IgD-negative memory B cell (primary cell): ENCODE data around the gene CTRB1. TPM values are rescaled to one million over a fixed set of nuclear protein-coding genes. Genes with fewer than 3 reads are reported as not detected.
"Not testable (repeated sequence)": the region's sequence is repeated elsewhere in the genome, so short reads cannot be mapped to it uniquely, and the experiment has no call there.

Source experiments
- H3K27ac Mint-ChIP-seq, 3 donors: one replicate each; pipeline ENCODE4 v1.8.0; 2020 to 2022; ENCODE audit warnings: mild to moderate bottlenecking in 3 of 3, mixed read lengths in 3 of 3, moderate library complexity in 1 of 3
- H3K27me3 Mint-ChIP-seq: one replicate; pipeline ENCODE4 v1.8.0; 2021; ENCODE audit warnings: mixed read lengths
- H3K36me3 Mint-ChIP-seq: one replicate; pipeline ENCODE4 v1.8.0; 2020; ENCODE audit warnings: mild to moderate bottlenecking, mixed read lengths
- H3K4me1 Mint-ChIP-seq, 3 donors: one replicate each; pipeline ENCODE4 v1.8.0; 2020 to 2022; ENCODE audit warnings: mixed read lengths in 3 of 3, mild to moderate bottlenecking in 1 of 3
- H3K4me3 Mint-ChIP-seq, 4 donors: one replicate each; pipeline ENCODE4 v1.8.0; 2020 to 2022; ENCODE audit warnings: mild to moderate bottlenecking in 4 of 4, mixed read lengths in 4 of 4, moderate library complexity in 3 of 4
- H3K9me3 Mint-ChIP-seq, 3 donors: one replicate each; pipeline ENCODE4 v1.8.0; 2020 to 2021; ENCODE audit warnings: mixed read lengths in 3 of 3, mild to moderate bottlenecking in 1 of 3
- polyA plus RNA-seq: library from polyadenylated mRNA; unstranded; fragments of 300-500 nt; fragmentation: Illumina TruSeq; gene quantifications from one replicate; pipeline ENCODE4 v1.2.3, GENCODE V29; 2021

Gene CTRB1
- polyA plus RNA-seq, 1 donor from 2014 or later: not detected

- H3K4me3 Mint-ChIP-seq: no peak overlapping the region
- no peaks in the 10 kb centered on the region for H3K36me3 Mint-ChIP-seq
- no peaks in the 10 kb centered on the region for H3K9me3 Mint-ChIP-seq
- H3K27ac Mint-ChIP-seq: no peak overlapping the region
- H3K27me3 Mint-ChIP-seq: peaks cover 25% of the 10 kb centered on the region
- H3K4me1 Mint-ChIP-seq: peaks cover 0 to 3% (median under 1%) of the 10 kb centered on the region in 3 donors
Measured at GRCh38 chr16:75238853-75239541, 20.2 kb downstream of the CTRB1 start.

- Mint-ChIP-seq H3K27me3 (peaks cover 26% of the 10 kb centered on the region), H3K36me3 (no peaks in the 10 kb centered on the region), H3K9me3 (no peaks in the 10 kb centered on the region), H3K4me3 (no peak overlapping the region), H3K4me1 (peaks cover 1 to 6% (median 5%) of the 10 kb centered on the region in 3 donors), H3K27ac (no peak overlapping the region)
Measured at GRCh38 chr16:75239542-75240122, 20.8 kb downstream of the CTRB1 start.

- H3K27ac Mint-ChIP-seq, H3K9me3 Mint-ChIP-seq, H3K4me1 Mint-ChIP-seq, H3K4me3 Mint-ChIP-seq, H3K36me3 Mint-ChIP-seq: not testable (repeated sequence)
- peaks cover 29% of the 10 kb centered on the region for H3K27me3 Mint-ChIP-seq
Measured at GRCh38 chr16:75240633-75241032, 21.8 kb downstream of the CTRB1 start.

GRCh38 chr16:75241412-75241811, 22.6 kb downstream of the CTRB1 start:
- peaks cover 23% of the 10 kb centered on the region for H3K27me3 Mint-ChIP-seq
- no peak overlapping the region for H3K4me3 Mint-ChIP-seq
- H3K36me3 Mint-ChIP-seq: no peaks in the 10 kb centered on the region
- H3K27ac Mint-ChIP-seq: no peak overlapping the region
- H3K9me3 Mint-ChIP-seq: no peaks in the 10 kb centered on the region
- H3K4me1 Mint-ChIP-seq: peaks cover 5 to 10% (median 7%) of the 10 kb centered on the region in 3 donors

GRCh38 chr16:75241955-75242354, 23.2 kb downstream of the CTRB1 start:
- H3K9me3 Mint-ChIP-seq: no peaks in the 10 kb centered on the region
- no peaks in the 10 kb centered on the region for H3K36me3 Mint-ChIP-seq
- H3K4me3 Mint-ChIP-seq: no peak overlapping the region
- H3K27me3 Mint-ChIP-seq: peaks cover 29% of the 10 kb centered on the region
- no peak overlapping the region for H3K27ac Mint-ChIP-seq
- H3K4me1 Mint-ChIP-seq: peaks cover 5 to 10% (median 7%) of the 10 kb centered on the region in 3 donors

GRCh38 chr16:75242436-75243078, 23.8 kb downstream of the CTRB1 start:
- H3K27me3 Mint-ChIP-seq: peaks cover 26% of the 10 kb centered on the region
- not testable (repeated sequence) for H3K9me3 Mint-ChIP-seq, H3K36me3 Mint-ChIP-seq, H3K4me1 Mint-ChIP-seq, H3K4me3 Mint-ChIP-seq, H3K27ac Mint-ChIP-seq

GRCh38 chr16:75243667-75244224, 25.0 kb downstream of the CTRB1 start:
- no peak overlapping the region for H3K4me3 Mint-ChIP-seq
- peaks cover 31% of the 10 kb centered on the region for H3K27me3 Mint-ChIP-seq

GRCh38 chr16:75244225-75244809, 25.5 kb downstream of the CTRB1 start:
- Mint-ChIP-seq H3K36me3 (no peaks in the 10 kb centered on the region), H3K9me3 (no peaks in the 10 kb centered on the region), H3K27ac (no peak overlapping the region), H3K4me3 (peak overlapping the region in 2 of 4 donors; percentile 37 to 41), H3K27me3 (peaks cover 27% of the 10 kb centered on the region), H3K4me1 (peaks cover 4 to 10% (median 5%) of the 10 kb centered on the region in 3 donors)

More at GRCh38 chr16:75243667-75244224, 25.0 kb downstream of the CTRB1 start:
- H3K9me3 Mint-ChIP-seq: no peaks in the 10 kb centered on the region
- H3K27ac Mint-ChIP-seq: no peak overlapping the region
- H3K36me3 Mint-ChIP-seq: no peaks in the 10 kb centered on the region
- H3K4me1 Mint-ChIP-seq: peaks cover 5 to 10% (median 7%) of the 10 kb centered on the region in 3 donors

GRCh38 chr16:75244844-75245758, 26.3 kb downstream of the CTRB1 start:
- Mint-ChIP-seq H3K4me1 (peaks cover 4 to 10% (median 5%) of the 10 kb centered on the region in 3 donors), H3K27ac (no peak overlapping the region), H3K4me3 (peak overlapping the region in 1 of 4 donors; percentile 41), H3K9me3 (no peaks in the 10 kb centered on the region), H3K27me3 (peaks cover 27% of the 10 kb centered on the region), H3K36me3 (no peaks in the 10 kb centered on the region)

- no peaks in the 10 kb centered on the region for H3K36me3 Mint-ChIP-seq
- no peaks in the 10 kb centered on the region for H3K9me3 Mint-ChIP-seq
- H3K27ac Mint-ChIP-seq: no peak overlapping the region
- H3K27me3 Mint-ChIP-seq: peaks cover 32% of the 10 kb centered on the region
- H3K4me1 Mint-ChIP-seq: peaks cover 4 to 13% (median 5%) of the 10 kb centered on the region in 3 donors
- H3K4me3 Mint-ChIP-seq: no peak overlapping the region
Measured at GRCh38 chr16:75246504-75247205, 27.9 kb downstream of the CTRB1 start.

GRCh38 chr16:75247249-75247648, 28.5 kb downstream of the CTRB1 start:
- Mint-ChIP-seq H3K27ac (no peak overlapping the region), H3K27me3 (peaks cover 35% of the 10 kb centered on the region), H3K4me1 (peaks cover 5 to 13% (median 9%) of the 10 kb centered on the region in 3 donors)

GRCh38 chr16:75248142-75248535, 29.4 kb downstream of the CTRB1 start:
- Mint-ChIP-seq H3K4me3 (no peak overlapping the region), H3K9me3 (no peaks in the 10 kb centered on the region), H3K27ac (no peak overlapping the region), H3K27me3 (peaks cover 41% of the 10 kb centered on the region), H3K4me1 (peaks cover 5 to 13% (median 9%) of the 10 kb centered on the region in 3 donors), H3K36me3 (no peaks in the 10 kb centered on the region)

More at GRCh38 chr16:75247249-75247648, 28.5 kb downstream of the CTRB1 start:
- no peaks in the 10 kb centered on the region for H3K36me3 Mint-ChIP-seq
- no peaks in the 10 kb centered on the region for H3K9me3 Mint-ChIP-seq
- H3K4me3 Mint-ChIP-seq: no peak overlapping the region

GRCh38 chr16:75248536-75249380, 30.0 kb downstream of the CTRB1 start:
- Mint-ChIP-seq H3K4me1 (peaks cover 5 to 13% (median 9%) of the 10 kb centered on the region in 3 donors), H3K36me3 (no peaks in the 10 kb centered on the region), H3K27ac (peak overlapping the region in 1 of 3 donors; percentile 43), H3K27me3 (peaks cover 44% of the 10 kb centered on the region), H3K9me3 (no peaks in the 10 kb centered on the region), H3K4me3 (peak overlapping the region in 1 of 4 donors; percentile 51)
